VCaP (cell line): ENCODE data around the gene SMIM13.

Source experiments
- H3K27ac ChIP-seq: fragments of 450-650 bp; 2 replicates; pipeline ENCODE4 v1.5.1; 2017
- CTCF ChIP-seq: fragments of 450-650 bp; conservative IDR thresholded peaks from 2 replicates; pipeline ENCODE4 v1.5.1; 2017; ENCODE audit warnings: mild to moderate bottlenecking, moderate library complexity

SMIM13 gene

GRCh38 chr6:11056871-11057270 is 36.8 kb upstream of the SMIM13 start:
- H3K27ac ChIP-seq = peak overlapping the region; percentile 82; the same call in 1 of the 2 replicates
- no peak for TF ChIP-seq CTCF

DNA sequence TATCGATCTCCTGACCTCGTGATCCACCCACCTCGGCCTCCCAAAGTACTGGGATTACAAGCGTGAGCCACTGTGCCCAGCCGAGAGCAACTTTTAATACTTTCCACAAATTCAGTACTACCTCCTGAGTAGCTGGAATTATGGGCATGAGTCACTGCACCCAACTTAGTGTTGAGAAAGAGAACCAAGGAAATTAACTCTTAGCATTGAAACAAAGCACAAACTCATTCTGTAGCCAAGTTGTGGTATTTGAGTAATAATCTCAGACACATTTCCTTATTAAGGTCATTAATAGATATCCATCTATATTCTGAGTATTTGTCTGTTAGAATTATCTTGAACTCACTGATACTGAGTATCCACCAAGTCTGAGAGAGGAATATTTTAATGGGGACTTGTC is 35.2 kb upstream of the SMIM13 start:
- TF ChIP-seq CTCF = no peak
- no peak overlapping the region for H3K27ac ChIP-seq

DNA sequence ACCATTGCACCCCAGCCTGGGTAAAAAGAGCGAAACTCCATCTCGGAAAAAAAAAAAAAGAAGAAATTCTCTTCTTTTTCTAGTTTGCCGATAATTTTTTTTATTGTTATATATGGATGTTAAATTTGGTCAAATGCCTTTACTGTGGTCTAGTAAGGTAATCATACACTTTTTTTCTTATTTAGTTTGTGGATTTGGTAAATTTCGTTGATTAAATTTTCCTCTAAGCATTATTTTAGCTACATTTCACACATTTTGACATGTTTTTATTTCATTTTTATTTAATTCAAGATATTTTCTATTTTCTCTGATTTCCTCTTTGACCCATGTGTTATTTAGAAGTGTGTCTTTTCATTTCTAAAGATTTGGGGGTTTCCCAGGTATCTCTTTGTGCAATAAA is 31.6 kb upstream of the SMIM13 start:
- no peak for TF ChIP-seq CTCF
- no peak overlapping the region for H3K27ac ChIP-seq

DNA sequence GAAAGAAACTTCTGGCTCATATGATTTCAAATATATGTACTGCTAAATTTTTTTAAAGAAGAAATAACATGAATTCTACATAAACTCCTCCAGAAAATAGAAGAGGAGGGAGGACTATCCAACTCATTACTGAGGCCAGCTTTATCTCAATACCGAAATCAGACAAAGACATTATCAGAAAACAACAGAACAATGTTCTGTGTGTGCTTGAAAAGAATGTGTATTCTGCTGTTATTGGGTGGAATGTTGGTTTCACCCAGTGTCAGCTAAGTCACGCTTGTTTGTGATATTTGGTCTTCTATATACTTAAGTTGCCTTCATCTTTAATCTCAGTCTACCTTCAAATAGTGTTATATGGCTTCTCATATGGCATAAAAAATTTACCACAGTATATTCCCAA is 30.9 kb upstream of the SMIM13 start:
- no peak overlapping the region for H3K27ac ChIP-seq
- TF ChIP-seq CTCF = no peak

- TF ChIP-seq CTCF = no peak
- H3K27ac ChIP-seq = peak overlapping the region; percentile 91; the same call in 1 of the 2 replicates
These were observed 28.8 kb upstream of the SMIM13 start for GRCh38 chr6:11064836-11065235.

DNA sequence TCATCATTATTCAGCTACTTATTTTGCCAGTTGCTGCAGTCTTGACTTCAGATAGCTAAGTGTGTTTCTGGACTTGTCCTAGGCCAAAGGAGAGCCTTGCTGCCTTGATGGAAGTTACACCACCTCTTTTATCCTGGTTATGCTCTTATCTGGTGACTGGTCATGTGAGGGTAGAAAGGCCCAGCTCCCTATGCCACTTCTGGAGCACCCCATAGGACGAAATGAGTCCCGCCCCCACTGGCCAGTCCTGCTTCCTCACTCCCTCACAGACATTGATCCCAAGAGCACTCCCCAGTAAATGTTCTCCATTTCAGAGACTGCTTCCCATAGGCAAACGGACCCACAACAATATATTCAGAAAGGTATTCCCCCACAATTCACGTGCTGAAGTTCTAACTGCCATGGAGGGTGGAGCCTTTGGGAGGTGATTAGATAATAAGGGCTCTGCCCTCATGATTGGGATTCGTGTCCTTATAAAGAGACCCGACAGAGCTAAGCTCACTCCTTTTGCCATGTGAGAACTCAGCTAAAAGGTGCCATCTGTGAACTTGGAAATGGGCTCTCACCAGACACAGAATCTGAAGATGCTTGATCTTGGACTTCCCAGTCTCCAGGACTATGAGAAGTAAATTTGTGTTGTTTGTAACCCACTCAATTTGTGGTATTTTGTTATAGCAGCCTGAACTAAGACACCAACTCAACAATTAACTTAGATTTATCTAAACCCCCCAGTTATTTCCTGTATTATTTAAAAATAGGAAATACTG is 28.0 kb upstream of the SMIM13 start:
- TF ChIP-seq CTCF = no peak
- peak overlapping the region; percentile 91 for H3K27ac ChIP-seq

GRCh38 chr6:11066505-11067347 is 26.9 kb upstream of the SMIM13 start:
- no peak for TF ChIP-seq CTCF
- peak overlapping the region; percentile 91 for H3K27ac ChIP-seq
